Measurements from ENCODE around the gene TTYH1. TPM values are rescaled to one million over a fixed set of nuclear protein-coding genes. Genes with fewer than 3 reads are reported as not detected.

TTYH1 gene
- total and polyA plus RNA-seq, 2 of the 4 experiments (the other 2 are of a cell fraction): not detected

- Histone ChIP-seq H2BK120ac (ENCODE audit: low read depth, low read length) (no peak overlapping the region), H3K9ac (ENCODE audit: low read depth, low read length) (no peak overlapping the region), H4K91ac (ENCODE audit: insufficient read depth, low read depth, low read length) (no peak overlapping the region), H3K4me3 (ENCODE audit: insufficient read depth, low read depth, low read length) (no peak overlapping the region), H3K27ac (ENCODE audit: insufficient read depth, low read length) (no peak overlapping the region), H3K27me3 (ENCODE audit: control insufficient read depth, insufficient read depth, low read length) (0 out of 2 replicates have a peak, but pooled peaks cover 2% of the 10 kb centered on the region), H3K14ac (replicated peaks; ENCODE audit: low read depth, low read length) (no peak overlapping the region), H3K9me3 (ENCODE audit: control insufficient read depth, insufficient read depth, low read length) (no peaks in the 10 kb centered on the region), H3K4me2 (ENCODE audit: low read depth, low read length) (no peak overlapping the region), H3K23ac (ENCODE audit: low read depth, low read length) (no peak overlapping the region), H2AK9ac (replicated peaks; ENCODE audit: low read depth, low read length, poor library complexity) (no peak overlapping the region), H2BK5ac (ENCODE audit: low read depth, low read length, poor library complexity, severe bottlenecking) (no peak overlapping the region), H4K20me1 (ENCODE audit: insufficient read depth, low read length) (no peaks in the 10 kb centered on the region), H4K8ac (ENCODE audit: low read depth in 2 of 2, low read length in 2 of 2) (no peak overlapping the region), H2BK20ac (ENCODE audit: low read depth, low read length) (no peak overlapping the region), H4K5ac (ENCODE audit: low read depth, low read length) (no peak overlapping the region), H3K56ac (ENCODE audit: extremely low read depth, insufficient read depth, low read length) (no peak overlapping the region), H3K79me1 (ENCODE audit: low read depth in 1 of 2, low read length in 2 of 2) (no peaks in the 10 kb centered on the region), H3K4me1 (ENCODE audit: control insufficient read depth, insufficient read depth, low read length) (no peaks in the 10 kb centered on the region), H2AK5ac (ENCODE audit: low read depth, low read length) (no peak overlapping the region), H3K9me1 (ENCODE audit: insufficient read depth, low read length) (no peaks in the 10 kb centered on the region), H2AFZ (replicated peaks; ENCODE audit: low read length, poor library complexity) (no peak overlapping the region), H3K36me3 (ENCODE audit: control insufficient read depth, insufficient read depth, low read length) (no peaks in the 10 kb centered on the region), H3K4ac (ENCODE audit: low read depth, low read length) (no peak overlapping the region), H2BK15ac (ENCODE audit: low read depth, low read length) (no peak overlapping the region), H3K18ac (ENCODE audit: low read depth, low read length) (no peak overlapping the region)
- BruUV-seq (replicated peaks): no TSS peak
- in situ Hi-C loops (cut with MboI; ENCODE audit: low sequenced_read_pairs) (no loop called here), intact Hi-C loops (cut with micrococcal nuclease) (no loop called here), dilution Hi-C loops (cut with HindIII; ENCODE audit: low sequenced_read_pairs, unreplicated experiment) (no loop called here)
- ATAC-seq (ENCODE audit: low read depth) (no peak), DNase-seq (no peak)
- no peak for TF ChIP-seq RCOR1 (IDR thresholded peaks at IDR 0.05; ENCODE audit: insufficient replicate concordance, low read length)
- TF ChIP-seq USF2 (IDR thresholded peaks at IDR 0.05; ENCODE audit: low read depth, low read length): no peak
- TF ChIP-seq CTCF (conservative IDR thresholded peaks at IDR 0.05; ENCODE audit: low read depth, low read length): no peak
- no peak for TF ChIP-seq FOS (IDR thresholded peaks at IDR 0.05; ENCODE audit: low read depth, low read length)
- TF ChIP-seq RFX5 (IDR thresholded peaks at IDR 0.05; ENCODE audit: low read depth, low read length): no peak
- no peak for TF ChIP-seq POLR2A (IDR thresholded peaks at IDR 0.05; ENCODE audit: low read depth, low read length)
- no peak for TF ChIP-seq CEBPB (IDR thresholded peaks at IDR 0.05; ENCODE audit: low read depth, low read length)
- TF ChIP-seq ELK1 (IDR thresholded peaks at IDR 0.05; ENCODE audit: borderline replicate concordance, low read depth, low read length): no peak
- TF ChIP-seq MAZ (IDR thresholded peaks at IDR 0.05; ENCODE audit: borderline replicate concordance, low read depth, low read length): no peak
- no peak for TF ChIP-seq SMC3 (IDR thresholded peaks at IDR 0.05; ENCODE audit: low read depth, low read length)
- TF ChIP-seq RAD21 (IDR thresholded peaks at IDR 0.05; ENCODE audit: low read length): no peak
- TF ChIP-seq BHLHE40 (IDR thresholded peaks at IDR 0.05; ENCODE audit: low read depth, low read length): no peak
- no peak for TF ChIP-seq MAFK (IDR thresholded peaks at IDR 0.05; ENCODE audit: low read depth, low read length)
- TF ChIP-seq NFE2L2 (IDR thresholded peaks at IDR 0.05; ENCODE audit: low read depth, low read length): no peak
- 100% methylated on average over 1 of the region's 2 CpGs; no CpG with 5 or more reads in 1 of the 2 experiments for WGBS, 2 experiments (ENCODE audit: extremely low coverage in 2 of 2, insufficient read length in 1 of 2)
- CTCF ChIA-PET: no interaction called here
- POLR2A ChIA-PET (ENCODE audit: unreplicated experiment): no interaction called here
Measured at GRCh38 chr19:54480051-54480450, 64.8 kb downstream of the TTYH1 start.

Data from IMR-90 (cell line).